Stimulated activated CD4-positive, alpha-beta T cell treated with anti-CD3 and anti-CD28 coated beads, TNF-alpha, amount 100 ng/mL, for 24 hours (primary cell): ENCODE results near the gene GOT2.
"Not testable (repeated sequence)": the region's sequence is repeated elsewhere in the genome, so short reads cannot be mapped to it uniquely, and the experiment has no call there.

Experiments
- DNase-seq, 3 experiments: peaks; one replicate each; pipeline ENCODE4 v3.0.0-alpha.2; 2020; ENCODE audit warnings: low read depth in 3 of 3

GOT2 gene

DNA sequence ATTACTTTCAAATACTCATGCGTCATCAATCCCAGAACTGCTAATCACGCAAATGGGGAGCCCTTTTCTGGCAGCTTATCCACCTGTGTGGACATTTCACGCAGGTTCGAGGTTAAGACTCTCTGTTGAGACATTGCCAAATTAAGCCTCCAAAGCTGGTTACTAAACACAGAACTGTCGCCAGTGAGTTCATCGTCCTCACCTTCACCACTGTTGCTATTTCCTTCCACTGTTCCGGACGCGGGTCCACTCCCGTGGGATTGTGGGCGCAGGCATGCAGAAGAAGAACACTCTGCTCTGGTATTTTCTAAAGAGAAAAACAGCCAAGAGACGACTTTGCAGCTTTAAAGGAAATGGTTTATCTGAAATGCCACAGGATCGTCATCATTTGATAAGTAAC is 16.1 kb downstream of the GOT2 start:
- DNase-seq, result no peak

DNA sequence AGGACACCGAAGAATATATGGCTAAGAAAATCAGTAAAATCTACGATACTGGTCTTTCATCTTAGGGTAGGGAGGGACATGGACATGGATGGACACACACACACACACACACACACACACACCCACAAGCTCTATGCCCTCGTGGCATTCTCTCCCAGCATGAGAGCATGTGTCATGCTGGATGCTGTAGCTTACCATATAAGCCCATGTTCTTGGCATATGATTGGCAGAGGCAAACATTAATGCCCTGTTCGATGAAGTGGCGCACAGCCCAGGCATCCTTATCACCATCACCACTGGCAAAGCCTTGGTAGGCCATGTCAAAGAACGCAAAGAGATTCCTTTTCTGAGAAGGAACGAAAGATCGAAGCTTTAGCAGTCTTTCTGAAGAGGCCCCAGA is 17.6 kb downstream of the GOT2 start:
- DNase-seq, result no peak

DNA sequence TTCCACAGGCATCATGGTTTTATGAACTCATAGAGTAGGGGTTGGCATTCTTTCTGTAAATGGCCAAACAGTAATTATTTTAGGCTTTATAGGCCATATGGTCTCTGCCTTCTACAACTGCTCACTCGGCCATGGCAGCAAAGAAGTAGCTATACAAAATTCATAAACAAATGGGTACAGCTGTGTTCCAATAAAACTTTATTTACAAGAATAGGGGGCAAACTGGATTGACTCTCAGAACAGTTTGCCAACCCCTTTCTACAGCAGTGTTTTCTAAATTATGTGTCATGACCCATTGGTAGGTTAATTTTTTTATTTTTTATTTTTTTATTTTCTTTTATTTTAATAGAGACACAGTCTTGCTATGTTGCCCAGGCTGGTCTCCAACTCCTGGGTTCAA is 20.4 kb downstream of the GOT2 start:
- no peak for DNase-seq

DNA sequence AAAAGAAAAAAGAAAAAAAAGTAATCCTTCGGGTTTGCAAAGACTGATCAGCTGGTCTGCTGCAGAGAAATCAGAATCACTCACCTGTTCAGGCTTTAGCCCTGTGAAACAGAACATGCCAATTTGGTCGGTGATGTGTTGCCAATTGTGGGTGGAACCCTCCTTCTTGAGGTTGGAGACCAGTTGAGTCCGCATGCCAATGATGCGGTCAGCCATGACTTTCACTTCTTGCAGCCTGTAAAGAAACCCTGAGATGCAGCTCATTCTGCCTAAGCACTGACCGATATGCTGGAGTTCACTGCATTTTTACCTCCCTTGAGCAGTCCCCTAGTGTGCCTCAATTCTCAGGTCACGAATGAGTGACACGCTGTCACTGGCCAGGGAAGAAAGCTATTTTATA is 24.8 kb downstream of the GOT2 start:
- DNase-seq, result no peak

DNA sequence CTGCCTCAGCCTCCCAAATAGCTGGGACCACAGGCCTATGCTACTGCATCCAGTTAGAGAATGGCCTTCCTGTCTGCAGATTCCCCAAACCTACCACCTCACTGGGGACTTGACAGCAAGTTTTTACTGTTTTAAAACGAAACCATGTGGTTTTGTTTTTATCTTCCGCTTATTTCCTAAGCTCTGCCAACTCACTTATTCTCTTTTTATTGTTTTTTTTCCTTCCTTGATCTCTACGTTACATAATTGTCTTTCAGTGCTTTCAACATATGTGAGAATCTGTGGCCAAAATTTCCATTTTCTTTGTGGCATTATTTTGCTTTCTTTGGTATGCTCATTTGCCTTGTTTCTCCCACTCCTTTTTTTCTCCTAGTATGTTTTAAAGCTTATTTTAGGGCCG is 35.0 kb downstream of the GOT2 start:
- no peak for DNase-seq

DNA sequence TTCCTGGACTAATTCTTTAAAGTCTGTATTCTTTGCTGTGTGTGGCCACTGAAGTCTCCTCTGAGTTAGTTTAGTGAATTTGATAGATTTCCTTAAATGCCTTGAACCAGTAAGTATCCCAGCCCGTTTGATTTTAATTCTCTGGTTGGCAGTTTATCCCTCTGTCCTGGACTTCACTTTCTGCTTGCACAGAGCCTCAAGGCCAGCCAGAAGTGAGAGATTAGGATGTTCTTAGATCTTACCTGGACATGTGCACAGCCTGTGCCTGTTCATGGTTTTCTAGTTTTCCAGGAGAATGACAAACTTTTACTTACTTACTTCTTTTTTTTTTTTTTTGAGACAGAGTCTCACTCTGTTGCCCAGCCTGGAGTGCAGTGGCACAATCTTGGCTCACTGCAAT is 38.7 kb downstream of the GOT2 start:
- no peak for DNase-seq

DNA sequence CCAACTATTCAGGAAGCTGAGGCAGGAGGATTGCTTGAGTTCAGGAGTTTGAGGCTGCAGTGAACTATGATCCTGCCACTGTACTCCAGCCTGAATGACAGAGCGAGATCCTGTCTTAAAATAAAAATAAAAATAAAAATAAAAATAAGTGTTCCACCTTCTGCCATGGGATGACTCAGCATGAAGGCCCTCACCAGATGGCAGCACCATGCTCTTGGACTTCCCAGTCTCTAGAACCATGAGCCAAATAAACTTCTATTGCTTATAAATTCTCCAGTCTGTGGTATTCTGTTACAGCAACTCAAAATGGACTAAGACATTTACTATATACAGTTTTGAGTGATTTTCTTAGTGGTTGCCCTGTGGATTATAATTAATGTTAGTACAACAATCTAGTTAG is 41.7 kb downstream of the GOT2 start:
- no peak for DNase-seq

DNA sequence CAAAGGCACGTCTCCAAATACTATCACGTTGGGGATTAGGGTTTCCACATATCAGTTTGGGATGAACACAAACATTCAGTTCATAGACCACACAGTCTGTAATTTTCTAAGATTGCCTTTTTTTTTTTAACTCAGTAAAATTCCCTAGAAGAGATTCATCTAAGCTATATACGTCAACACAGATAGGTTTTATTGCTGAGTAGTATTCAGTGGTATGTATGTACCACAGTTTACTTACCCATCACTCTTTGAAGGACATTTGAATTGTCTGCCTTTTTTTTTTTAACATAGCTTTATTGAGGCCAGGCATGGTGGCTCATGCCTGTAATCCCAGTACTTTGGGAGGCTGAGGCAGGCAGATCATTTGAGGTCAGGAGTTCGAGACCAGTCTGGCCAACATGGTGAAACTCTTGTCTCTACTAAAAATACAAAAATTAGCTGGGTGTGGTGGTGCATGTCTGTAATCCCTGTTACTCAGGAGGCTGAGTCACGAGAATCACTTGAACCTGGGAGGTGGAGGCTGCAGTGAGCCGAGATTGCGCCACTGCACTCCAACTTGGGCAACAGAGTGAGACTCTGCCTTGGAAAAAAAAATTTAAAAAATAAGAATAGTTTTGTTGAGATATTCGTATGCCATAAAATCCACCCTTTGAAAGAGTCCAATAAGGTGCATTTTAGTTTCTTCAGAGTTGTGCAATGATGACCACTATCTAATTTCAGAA is 47.0 kb downstream of the GOT2 start:
- DNase-seq, result not testable (repeated sequence)

DNA sequence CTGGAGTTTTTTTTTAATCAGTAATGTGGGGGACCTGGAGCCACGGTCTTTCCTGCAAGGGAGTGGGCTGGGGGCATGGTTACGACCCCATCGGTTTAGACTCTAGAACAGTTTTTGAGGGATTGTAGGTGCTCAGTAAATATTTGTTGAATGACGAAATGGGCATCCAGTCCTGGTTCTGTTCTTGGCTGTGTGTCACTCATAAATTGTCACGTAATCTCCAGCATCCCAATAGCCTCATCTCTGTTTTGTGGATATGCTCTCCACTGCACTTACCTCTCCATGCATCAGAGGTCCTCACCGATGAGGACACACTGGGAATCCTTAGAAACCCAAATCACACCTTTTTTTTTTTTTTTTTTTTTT is 49.0 kb downstream of the GOT2 start:
- no peak for DNase-seq

DNA sequence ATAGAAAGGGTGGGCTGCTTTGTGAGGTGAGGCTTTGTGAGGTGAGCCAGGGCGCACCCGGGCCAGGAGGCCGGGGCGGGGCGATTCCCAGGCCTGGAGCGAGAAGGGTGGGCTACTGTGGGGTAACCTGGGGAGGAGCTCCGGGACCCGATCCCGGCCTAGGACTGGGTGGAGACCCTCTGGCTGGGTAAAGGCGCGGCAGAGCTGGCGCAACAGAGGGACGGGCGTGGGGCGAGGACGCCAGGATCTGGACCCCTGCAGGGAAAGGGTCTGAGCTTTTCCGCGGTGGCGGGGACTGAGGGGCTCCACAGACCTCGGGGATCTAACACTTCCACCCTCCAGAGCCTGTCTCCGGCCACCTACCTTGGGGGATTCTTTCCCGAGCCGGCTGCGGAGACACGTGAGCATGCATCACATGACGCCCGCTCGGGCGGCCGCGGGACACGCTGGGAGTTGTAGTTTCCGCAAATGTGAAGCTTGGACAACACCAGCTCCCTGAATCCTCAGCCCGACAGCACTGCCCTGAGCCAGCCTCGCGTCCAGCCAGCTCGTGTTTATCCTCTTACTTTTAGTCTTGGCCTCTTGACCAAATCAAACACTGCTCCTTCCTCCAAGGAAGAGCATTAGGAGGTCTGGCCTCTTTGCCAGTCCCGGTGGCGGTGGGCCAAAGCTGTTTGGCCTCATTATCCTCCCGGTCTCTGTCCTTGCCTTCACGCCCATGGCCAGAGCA is 49.6 kb downstream of the GOT2 start, which contains the start of gene SLC38A7:
TSS of gene SLC38A7 (minus strand) at position 417 of the 730 bp plus-strand sequence. CDS start 4,644 bp downstream, outside the sequence.
- DNase-seq, result peak; percentile 54 to 72 (median 61)

DNA sequence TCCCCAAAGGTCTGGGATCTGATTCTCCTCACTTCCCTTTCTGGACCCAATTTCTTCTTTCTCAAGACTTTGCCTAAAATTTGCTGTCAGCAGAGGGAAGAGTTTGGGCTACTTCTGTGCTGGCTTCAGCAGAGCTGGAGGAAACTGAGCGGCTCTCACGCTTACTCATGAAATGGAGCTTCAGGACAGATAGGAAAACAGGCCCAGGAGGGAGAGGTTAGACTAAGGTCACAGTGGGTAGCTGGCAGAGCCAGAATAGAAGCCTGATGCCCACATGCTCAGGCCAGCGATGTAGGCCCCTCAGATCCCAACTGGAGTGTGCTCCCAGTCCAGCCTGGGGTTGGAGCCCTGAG is 50.1 kb downstream of the GOT2 start:
- DNase-seq, result no peak

DNA sequence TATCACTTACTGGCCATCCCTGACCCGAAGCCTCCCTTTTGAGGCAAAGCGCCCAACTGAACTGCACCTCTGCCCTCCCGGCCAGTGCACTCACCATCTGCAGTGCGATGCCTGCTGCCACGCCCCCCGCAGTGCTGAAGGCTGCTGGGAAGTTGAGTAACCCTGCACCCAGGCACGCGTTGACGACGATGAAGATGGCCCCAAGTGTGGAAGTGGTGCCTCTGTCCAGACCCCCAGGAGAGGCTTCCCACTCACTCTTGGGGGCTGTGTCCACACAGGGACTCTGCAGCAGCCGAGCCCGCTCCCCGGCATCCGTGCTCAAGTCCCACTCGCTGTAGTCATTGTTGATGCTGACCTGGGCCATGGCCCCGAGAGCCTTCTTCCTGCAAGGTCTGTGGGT is 54.4 kb downstream of the GOT2 start:
- no peak for DNase-seq

DNA sequence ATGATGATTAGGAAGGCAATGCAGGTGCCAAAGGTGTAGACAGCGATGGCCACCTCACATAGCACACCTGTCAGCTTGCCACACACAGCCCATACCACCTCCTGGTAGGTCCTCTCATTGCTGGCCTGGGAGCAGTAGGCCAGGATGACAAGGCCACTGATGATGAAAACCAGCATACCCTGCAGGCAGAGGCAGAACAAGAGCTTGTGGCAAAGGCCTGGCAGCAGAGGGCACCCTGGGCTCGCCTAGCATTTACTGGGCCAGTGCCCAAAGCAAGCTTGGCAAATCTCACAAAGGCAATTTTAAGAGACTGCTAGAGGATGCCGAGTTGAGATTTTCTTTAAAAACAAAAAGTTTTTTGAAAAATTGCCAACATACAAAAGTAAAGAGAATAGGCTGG is 55.4 kb downstream of the GOT2 start:
- no peak for DNase-seq

DNA sequence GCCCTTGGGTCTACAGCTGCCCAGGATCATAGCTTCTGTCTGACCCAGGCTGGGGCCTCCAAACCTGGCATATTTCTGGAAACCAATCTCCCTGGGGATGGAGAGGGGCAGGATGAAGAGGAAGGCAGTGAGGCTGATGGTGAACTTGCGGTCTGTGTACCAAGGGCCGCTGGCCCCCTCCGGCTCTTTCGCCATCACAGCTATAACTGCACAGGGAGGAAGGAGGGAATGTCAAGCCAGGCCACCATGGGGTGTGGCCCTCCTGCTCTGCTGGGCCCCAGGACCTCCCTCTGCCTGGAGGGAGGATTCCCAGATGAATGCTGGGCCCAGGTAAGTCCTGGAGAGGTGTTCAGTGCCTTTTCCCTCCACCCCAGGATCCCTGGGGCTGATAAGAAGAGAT is 55.8 kb downstream of the GOT2 start:
- DNase-seq, result no peak

DNA sequence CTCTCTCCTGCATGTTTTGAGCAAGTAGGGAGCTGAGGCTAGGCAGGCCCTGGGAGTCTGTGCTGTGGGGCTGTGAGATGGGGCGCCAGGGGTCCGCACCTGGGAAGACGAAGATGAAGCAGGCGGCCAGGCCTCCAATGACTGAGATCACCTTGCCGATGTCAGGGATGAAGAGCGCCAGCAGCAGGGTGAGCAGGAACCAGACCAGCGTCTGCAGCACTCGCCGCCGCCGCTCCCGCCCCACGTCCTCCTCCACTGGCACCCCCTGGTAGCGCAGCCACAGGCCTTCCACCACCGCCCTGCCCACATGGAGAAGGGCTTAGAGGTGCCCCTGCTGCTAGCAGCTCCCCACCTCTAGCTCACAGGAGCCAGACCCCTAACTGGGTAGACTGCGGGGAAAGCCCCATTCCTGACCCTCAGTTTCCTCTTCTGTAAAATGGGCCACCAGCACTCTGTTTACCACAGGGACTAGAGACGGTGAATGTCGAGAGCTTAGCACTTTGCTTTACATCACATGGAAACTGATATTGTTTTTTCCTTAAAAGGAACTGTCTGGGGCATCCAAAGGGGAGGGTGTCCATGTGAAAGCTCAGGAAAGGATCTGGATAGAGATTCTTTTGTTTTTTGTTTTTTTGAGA is 63.1 kb downstream of the GOT2 start:
- no peak for DNase-seq

DNA sequence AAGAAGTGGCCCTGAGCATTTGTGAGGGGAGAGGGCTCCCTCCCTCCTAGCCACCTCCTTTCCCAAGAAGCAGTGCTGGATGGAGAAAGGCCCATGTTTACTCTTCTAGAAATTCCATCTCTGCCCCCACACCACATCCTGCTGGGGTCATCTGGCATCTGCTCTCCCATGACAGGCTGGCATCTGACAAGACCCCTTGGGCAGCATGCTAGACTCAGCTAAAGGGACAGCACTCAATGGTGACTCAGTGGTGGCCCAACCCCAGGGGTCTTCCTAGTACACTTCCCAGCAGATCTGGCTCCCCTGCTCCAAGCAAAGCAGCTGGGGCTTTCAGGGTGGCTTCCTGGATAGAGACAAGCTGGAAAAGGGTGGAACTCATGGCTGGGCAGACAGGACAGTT is 63.9 kb downstream of the GOT2 start:
- no peak for DNase-seq

DNA sequence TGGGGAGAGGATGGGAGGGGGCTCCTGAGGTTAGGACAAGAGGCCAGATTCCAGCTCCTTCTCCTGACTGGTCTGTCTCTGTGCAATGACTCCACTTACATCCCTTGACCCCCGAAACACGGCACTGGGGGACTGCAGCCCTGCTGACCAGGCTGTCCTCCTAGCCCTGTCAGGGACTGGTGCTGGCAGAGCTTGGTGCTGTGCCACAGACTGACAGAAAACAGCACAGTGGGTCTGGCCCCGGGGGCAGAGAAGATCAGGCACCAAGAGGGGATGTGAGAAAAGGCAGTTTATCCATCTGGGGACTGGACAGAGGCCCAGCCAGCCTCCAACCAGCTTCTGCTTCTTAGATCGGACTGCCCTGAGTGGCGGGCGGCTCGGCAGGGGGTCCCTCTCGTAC is 68.9 kb downstream of the GOT2 start:
- no peak for DNase-seq

DNA sequence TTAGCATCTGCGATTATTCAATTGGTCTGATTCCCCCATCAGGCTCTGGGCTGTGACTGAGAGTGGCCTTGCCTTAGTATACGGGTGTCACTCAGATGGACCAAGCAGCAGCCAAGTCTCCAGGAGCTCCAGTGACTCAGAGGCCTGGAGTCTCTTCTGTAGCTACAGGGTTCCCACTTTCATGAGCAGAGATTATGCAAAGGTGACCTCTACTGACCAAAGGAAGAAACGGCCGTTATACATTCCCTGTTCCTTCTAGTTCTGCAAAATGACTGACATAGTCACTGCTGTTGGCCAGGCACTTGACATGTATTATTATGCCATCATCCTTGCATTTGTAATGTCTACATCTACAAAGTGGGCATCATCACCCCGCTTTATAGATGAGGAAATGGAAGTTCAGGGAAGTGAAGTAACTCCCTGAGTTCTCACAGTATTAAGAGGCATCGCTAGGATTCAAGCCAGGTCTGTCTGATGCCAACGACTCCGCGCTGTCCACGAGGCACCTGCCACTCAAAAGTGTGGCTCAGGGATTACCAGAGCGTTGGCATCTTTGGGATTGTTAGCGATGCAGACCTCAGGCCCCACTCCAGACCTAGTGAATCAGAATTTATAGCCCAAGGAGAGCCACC is 72.8 kb downstream of the GOT2 start:
- DNase-seq, result no peak

DNA sequence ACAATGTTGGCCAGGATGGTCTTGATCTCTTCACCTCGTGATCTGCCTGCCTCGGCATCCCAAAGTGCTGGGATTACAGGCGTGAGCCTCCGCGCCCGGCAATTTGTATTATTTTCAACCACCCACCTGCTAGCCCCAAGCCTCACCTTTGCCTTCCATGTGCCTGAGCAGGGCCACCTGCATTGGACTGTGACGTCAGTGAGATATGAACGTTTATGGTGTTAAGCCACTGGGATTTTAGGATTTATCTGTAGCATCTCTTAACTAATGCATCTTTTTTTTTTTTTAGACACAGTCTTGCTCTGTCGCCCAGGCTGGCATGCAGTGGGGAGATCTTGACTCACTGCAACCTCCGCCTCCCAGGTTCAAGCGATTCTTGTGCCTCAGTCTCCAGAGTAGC is 74.2 kb downstream of the GOT2 start:
- DNase-seq, result not testable (repeated sequence)

DNA sequence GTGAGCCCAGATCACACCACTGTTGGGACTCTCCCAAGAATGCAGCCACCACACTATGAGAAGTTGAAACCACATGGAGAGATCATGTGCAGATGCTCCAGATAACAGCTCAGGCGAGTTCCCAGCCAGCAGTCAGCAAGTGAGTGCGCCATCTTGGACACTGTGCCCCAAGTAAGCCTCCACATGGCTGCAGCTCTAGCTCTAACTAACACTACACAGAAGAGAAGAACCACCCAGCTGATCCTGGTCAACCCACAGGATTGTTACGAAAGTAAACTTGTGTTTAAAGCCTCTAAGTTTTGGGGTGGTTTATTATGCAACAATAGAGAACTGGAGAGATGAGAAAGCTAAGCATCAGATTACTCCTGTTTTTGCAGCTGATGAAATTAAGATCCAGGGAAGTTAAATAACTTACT is 75.3 kb downstream of the GOT2 start:
- no peak for DNase-seq
